ENCODE results near the gene TMEM272. TPM values are rescaled to one million over a fixed set of nuclear protein-coding genes. Genes with fewer than 3 reads are reported as not detected.

Gene TMEM272
- total and polyA plus RNA-seq, 2 of the 13 experiments (the other 11 are each of a cell fraction or from before 2014, with no cell fraction given): 0.37 to 0.62 TPM

- TF ChIP-seq HNF1A (IDR thresholded peaks at IDR 0.05; ENCODE audit: low read depth): no peak
- TF ChIP-seq HNF1A (CRISPR knock-in tag; IDR thresholded peaks at IDR 0.05; ENCODE audit: borderline replicate concordance): no peak
- 0 out of 2 replicates have a peak, but pooled peaks have one; percentile 40 for TF ChIP-seq ARNT2 (CRISPR knock-in tag; IDR thresholded peaks at IDR 0.05; ENCODE audit: low read depth)
- TF ChIP-seq ZBTB39 (CRISPR knock-in tag; IDR thresholded peaks at IDR 0.05): no peak
- peak; percentile 24 for TF ChIP-seq TEAD3 (CRISPR knock-in tag; optimal IDR thresholded peaks at IDR 0.05; ENCODE audit: borderline replicate concordance)
- TF ChIP-seq POGZ (CRISPR knock-in tag; IDR thresholded peaks at IDR 0.05): 0 out of 2 replicates have a peak, but pooled peaks have one; percentile 26
- 0 out of 2 replicates have a peak, but pooled peaks have one; percentile 23 for TF ChIP-seq ZNF580 (CRISPR knock-in tag; IDR thresholded peaks at IDR 0.05; ENCODE audit: borderline replicate concordance, low read depth)
- TF ChIP-seq SALL1 (CRISPR knock-in tag; IDR thresholded peaks at IDR 0.05): peak; percentile 49; the same call in 1 of the 2 replicates
- no peak for TF ChIP-seq YEATS2 (CRISPR knock-in tag; IDR thresholded peaks at IDR 0.05; ENCODE audit: borderline replicate concordance)
- TF ChIP-seq CREB3 (CRISPR knock-in tag; IDR thresholded peaks at IDR 0.05): no peak
- TF ChIP-seq ZBTB4 (CRISPR knock-in tag; IDR thresholded peaks at IDR 0.05; ENCODE audit: borderline replicate concordance): 0 out of 2 replicates have a peak, but pooled peaks have one; percentile 41
- no peak for TF ChIP-seq CENPX (CRISPR knock-in tag; IDR thresholded peaks at IDR 0.05)
- peak; percentile 34; the same call in 1 of the 3 replicates for TF ChIP-seq MXI1 (IDR thresholded peaks at IDR 0.05; ENCODE audit: borderline replicate concordance, low read depth, low read length)
- no peak for TF ChIP-seq SOX13 (IDR thresholded peaks at IDR 0.05)
- TF ChIP-seq SOX13 (CRISPR knock-in tag; conservative IDR thresholded peaks at IDR 0.05 in 1 of 2, IDR thresholded peaks at IDR 0.05 in 1 of 2): peak in 1 of 2 experiments; percentile 4; a peak in 1 of 4 replicates
- no peak for TF ChIP-seq ZNF274 (CRISPR knock-in tag; IDR thresholded peaks at IDR 0.05)
- peak; percentile 35 for TF ChIP-seq GATAD2A (CRISPR knock-in tag; IDR thresholded peaks at IDR 0.05)
These were observed 29.9 kb downstream of the TMEM272 start (continued) for GRCh38 chr13:51814825-51815650.

Measured in HepG2 (cell line).